GM12874 (cell line): ENCODE measurements around the gene HACD1.

Experiments
- TF ChIP-seq, protein P1 (sequence below): IDR thresholded peaks from 2 replicates; pipeline ENCODE4 v1.5.1; 2011; ENCODE audit warnings: low read depth, mild to moderate bottlenecking, control low read depth, low read length, moderate library complexity; ENCODE audit not compliant: insufficient read depth

HACD1 gene

DNA sequence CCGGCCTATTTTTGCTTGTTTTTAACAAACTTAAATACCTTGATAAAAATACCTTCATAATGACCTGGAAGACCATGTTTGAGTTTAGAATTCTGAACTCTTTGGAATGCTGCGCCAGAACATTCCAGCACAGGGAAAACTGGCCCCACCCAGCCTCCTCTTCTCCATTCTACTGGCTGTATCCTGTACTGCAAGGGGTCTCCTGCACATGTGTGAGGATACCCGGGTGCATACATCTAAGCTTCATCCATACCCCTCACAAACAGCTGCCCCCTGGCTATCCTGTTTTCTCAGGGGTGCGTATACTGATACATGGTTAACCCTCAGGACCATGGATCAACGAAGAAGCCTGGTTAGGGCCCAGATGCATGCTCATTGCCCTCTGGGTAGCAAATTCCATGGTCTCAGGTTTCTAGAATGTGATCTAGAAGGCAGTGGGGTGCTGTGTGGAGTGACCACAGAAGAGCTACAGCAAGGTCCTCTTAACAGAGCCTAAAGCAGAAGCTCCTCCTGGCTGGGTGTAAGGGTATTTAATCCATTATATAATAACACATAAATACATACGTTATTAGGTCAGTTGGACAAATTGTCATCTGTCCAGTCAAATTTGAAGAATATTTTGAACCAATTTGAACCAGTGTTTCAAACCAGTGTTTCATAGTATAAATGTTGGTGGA lies 26.1 kb downstream of the HACD1 start:
- TF ChIP-seq, protein P1, sequence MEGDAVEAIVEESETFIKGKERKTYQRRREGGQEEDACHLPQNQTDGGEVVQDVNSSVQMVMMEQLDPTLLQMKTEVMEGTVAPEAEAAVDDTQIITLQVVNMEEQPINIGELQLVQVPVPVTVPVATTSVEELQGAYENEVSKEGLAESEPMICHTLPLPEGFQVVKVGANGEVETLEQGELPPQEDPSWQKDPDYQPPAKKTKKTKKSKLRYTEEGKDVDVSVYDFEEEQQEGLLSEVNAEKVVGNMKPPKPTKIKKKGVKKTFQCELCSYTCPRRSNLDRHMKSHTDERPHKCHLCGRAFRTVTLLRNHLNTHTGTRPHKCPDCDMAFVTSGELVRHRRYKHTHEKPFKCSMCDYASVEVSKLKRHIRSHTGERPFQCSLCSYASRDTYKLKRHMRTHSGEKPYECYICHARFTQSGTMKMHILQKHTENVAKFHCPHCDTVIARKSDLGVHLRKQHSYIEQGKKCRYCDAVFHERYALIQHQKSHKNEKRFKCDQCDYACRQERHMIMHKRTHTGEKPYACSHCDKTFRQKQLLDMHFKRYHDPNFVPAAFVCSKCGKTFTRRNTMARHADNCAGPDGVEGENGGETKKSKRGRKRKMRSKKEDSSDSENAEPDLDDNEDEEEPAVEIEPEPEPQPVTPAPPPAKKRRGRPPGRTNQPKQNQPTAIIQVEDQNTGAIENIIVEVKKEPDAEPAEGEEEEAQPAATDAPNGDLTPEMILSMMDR: no peak

DNA sequence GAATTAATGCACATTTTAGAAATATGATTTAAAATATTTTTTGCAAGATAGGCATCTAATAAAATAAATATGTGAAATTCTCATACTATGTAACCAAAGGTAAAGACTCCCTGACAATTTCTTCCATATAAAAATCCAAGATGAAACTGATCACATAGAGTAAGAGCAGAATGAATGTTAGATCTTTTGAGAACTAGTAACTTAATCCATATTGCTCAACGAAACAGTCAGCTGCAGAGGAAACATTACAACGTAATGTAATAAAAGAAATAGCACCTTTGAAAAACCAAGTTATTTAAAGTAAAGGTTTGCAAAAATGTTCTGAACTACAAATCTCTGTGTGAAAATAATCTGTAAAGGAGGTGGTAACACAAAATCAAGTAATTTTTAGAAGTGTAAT lies 28.8 kb downstream of the HACD1 start:
- TF ChIP-seq, protein P1: no peak

DNA sequence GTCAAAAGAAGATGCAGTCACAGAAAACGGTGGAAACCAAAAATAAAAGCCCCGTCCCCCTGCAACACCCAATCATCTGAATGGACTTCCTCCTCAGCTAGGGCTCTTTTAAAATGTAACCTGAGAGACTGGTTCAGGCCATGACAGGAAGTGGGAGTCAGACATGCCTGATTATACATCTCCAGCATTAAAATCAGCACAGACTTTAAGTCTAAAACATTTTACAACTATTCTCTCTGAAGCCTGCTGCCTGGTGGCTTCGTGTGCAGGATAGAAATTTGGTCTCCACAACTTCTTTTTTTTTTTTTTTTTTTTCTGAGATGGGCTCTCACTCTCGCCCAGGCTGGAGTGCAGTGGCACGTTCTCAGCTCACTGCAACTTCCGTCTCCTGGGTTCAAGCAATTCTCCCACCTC lies 30.3 kb downstream of the HACD1 start:
- TF ChIP-seq, protein P1: no peak

DNA sequence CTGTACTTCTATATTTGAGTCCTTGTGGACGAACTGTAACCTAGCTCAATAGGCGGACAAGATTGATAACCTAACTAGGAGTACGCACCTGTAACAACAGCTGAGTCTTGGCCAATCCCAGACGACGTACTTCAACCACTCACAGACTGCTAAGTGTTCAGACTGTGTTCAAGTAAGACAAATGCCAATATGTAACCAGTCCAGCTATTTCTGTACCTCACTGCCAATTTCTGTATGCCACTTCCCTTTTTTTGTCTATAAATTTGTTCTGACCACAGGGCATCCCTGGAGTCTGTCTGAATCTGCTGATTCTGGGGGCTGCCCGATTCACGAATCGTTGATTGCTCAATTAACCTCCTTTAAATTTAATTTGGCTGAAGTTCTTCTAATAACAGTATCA lies 32.2 kb downstream of the HACD1 start:
- TF ChIP-seq, protein P1: no peak

DNA sequence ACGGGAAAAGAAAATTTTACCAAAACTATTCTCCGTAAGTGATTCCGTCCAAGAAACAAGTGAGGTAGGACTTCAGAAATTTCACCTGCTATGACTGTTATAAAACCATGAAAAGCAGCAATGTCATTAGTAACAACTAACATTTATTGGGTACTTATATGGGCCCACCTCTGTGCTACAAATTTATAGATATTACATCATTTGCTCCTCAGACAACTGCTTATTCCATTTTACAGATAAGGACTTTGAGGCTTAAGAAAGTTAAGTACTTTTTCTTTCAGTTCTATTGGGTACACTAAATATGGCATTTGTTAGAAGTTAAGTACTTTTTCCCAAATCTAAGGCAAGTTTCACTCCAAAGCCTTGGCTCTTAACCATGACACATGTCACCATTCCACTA lies 36.3 kb downstream of the HACD1 start:
- TF ChIP-seq, protein P1: no peak

DNA sequence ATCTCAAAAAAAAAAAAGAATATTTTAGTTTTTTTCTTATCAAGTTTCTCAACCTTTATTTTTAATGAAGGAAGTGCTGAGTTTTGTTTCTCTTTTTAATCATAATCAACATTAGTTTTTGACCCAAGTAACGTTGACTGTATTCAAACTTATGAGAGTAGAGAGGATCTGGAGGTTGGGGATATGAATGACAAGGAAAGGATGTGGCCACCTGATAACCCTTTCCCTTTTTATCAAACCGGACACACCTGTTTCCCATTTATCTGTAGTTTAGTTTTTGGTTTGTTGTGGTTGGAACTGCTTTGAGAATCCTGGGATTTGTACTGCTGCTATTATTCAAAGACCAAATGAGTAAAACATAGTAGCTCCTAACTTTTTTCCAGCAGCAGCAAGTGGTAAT lies 38.6 kb downstream of the HACD1 start:
- TF ChIP-seq, protein P1: no peak

DNA sequence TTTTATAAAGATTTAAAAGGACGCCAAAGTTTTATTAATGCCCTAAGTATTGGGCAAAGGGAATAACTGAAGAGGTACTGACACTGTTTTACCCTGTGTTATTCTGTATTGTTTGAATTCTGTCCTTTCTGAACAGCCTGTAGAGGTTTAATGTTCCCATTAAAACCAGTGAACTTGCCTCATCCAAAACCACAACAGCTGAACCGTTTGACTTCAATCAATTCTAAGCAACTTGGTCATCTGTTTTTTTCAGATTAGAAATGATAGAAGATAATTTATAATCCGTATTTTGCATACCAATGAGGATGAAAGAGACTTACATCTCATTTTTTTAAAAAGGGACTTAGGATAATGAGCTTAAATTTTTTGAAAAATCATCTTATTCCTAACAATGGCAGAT lies 40.4 kb downstream of the HACD1 start:
- TF ChIP-seq, protein P1: no peak
